ENCODE results near the gene CPEB4.
A peak's percentile ranks its signal among the peaks of the same experiment; 100 is the strongest.

CPEB4 gene

DNA sequence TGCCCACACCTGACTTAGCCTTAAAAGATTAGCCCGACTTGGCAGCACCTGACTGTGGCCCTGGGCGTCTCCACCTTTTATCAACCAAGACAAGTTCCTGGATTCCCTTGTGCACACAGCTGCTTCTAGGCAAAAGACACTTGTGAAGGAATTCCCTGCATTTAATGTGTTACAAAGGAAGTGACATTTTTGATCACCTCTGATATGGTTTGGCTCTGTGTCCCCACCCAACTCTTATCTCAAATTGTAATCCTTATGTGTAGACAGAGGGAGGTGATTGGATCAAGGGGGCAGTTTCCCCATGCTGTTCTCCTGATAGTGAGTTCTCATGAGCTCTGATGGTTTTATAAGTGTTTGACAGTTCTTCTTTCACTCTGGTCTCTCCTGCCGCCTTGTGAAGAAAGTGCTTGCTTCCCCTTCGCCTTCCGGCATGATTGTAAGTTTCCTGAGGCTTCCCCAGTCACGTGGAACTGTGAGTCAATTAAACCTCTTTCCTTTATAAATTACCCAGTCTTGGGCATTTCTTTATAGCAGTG lies 2.6 kb upstream of the CPEB4 start:
- Histone ChIP-seq H3K36me3 (ENCODE audit: control insufficient read depth, insufficient read depth, low read length) (no peaks in the 10 kb centered on the region), H3K4me1 (ENCODE audit: control insufficient read depth, insufficient read depth, low read length) (no peaks in the 10 kb centered on the region), H3K27ac (ENCODE audit: insufficient read depth, low read depth, low read length, poor library complexity, severe bottlenecking) (no peak overlapping the region), H3K4me3 (ENCODE audit: insufficient read depth, low read depth, low read length) (no peak overlapping the region), H3K27me3 (ENCODE audit: control insufficient read depth, insufficient read depth, low read length, poor library complexity, severe bottlenecking) (peaks cover 17% of the 10 kb centered on the region), H3K9me3 (ENCODE audit: control insufficient read depth, low read length) (no peaks in the 10 kb centered on the region)
- WGBS, 2 experiments, result 82 to 88% methylated on average over 6 of the region's 6 CpGs

DNA sequence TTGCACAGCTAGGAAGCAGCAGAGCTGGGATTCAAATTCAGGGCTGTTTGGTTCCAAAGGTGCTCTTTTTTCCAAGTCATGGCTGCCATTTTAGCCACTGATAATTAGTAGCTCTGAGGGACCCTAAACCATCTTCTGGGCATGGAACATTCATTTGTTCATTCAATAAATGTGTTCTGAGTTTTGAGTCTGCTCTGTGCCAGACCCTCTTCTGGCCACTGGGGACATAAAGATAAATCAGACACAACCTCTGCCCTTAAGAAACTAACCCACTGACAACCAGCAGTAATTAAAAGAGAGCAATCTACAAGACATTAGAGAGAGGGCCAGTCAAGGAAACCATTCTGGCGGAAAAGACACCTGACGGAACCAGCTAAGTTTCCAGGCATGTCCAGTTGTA lies 2.0 kb upstream of the CPEB4 start:
- Histone ChIP-seq H3K27me3 (ENCODE audit: control insufficient read depth, insufficient read depth, low read length, poor library complexity, severe bottlenecking) (peaks cover 17% of the 10 kb centered on the region), H3K27ac (ENCODE audit: insufficient read depth, low read depth, low read length, poor library complexity, severe bottlenecking) (no peak overlapping the region), H3K9me3 (ENCODE audit: control insufficient read depth, low read length) (no peaks in the 10 kb centered on the region), H3K4me3 (ENCODE audit: insufficient read depth, low read depth, low read length) (no peak overlapping the region), H3K36me3 (ENCODE audit: control insufficient read depth, insufficient read depth, low read length) (no peaks in the 10 kb centered on the region), H3K4me1 (ENCODE audit: control insufficient read depth, insufficient read depth, low read length) (no peaks in the 10 kb centered on the region)
- 93 to 96% methylated on average over 2 of the region's 2 CpGs for WGBS, 2 experiments

DNA sequence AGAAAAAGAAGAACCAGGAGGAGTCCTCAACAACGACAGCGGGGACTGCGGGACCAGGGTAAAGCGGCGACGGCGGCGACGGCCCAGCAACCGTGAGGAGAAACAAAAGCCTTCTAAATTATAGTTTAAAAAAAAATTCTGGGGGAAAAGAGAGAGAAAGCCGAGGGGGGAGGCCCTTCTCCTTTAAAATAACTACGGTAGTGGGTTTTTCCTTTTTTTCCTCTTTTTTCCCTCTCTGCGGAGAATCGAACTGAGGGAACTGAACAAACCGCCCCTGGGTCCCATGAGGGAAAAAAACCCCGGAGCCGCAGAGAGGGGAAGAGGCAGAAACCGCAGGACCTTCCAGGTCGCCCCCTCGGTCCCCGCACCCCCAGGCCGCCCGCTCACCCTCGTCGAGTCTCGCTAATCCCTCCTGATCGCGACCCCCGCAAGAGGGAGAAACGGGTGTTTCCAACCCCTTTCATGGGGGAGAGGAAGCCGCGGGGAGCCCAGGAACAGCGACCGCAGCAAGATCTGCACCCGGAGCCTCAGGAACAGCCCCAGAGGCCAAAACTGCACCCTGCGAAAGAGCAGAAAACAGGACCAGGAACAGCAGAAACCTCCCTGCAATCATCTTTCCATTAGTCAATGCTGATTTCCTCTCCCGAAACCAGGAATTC lies 453 bp downstream of the CPEB4 start:
- WGBS, 2 experiments, result 2 to 4% methylated on average over 34 to 36 of the region's 37 CpGs
- Histone ChIP-seq H3K27me3 (ENCODE audit: control insufficient read depth, insufficient read depth, low read length, poor library complexity, severe bottlenecking) (peaks cover 17% of the 10 kb centered on the region), H3K4me1 (ENCODE audit: control insufficient read depth, insufficient read depth, low read length) (no peaks in the 10 kb centered on the region), H3K9me3 (ENCODE audit: control insufficient read depth, low read length) (no peaks in the 10 kb centered on the region), H3K27ac (ENCODE audit: insufficient read depth, low read depth, low read length, poor library complexity, severe bottlenecking) (no peak overlapping the region), H3K36me3 (ENCODE audit: control insufficient read depth, insufficient read depth, low read length) (no peaks in the 10 kb centered on the region), H3K4me3 (ENCODE audit: insufficient read depth, low read depth, low read length) (peak overlapping the region; percentile 68)

DNA sequence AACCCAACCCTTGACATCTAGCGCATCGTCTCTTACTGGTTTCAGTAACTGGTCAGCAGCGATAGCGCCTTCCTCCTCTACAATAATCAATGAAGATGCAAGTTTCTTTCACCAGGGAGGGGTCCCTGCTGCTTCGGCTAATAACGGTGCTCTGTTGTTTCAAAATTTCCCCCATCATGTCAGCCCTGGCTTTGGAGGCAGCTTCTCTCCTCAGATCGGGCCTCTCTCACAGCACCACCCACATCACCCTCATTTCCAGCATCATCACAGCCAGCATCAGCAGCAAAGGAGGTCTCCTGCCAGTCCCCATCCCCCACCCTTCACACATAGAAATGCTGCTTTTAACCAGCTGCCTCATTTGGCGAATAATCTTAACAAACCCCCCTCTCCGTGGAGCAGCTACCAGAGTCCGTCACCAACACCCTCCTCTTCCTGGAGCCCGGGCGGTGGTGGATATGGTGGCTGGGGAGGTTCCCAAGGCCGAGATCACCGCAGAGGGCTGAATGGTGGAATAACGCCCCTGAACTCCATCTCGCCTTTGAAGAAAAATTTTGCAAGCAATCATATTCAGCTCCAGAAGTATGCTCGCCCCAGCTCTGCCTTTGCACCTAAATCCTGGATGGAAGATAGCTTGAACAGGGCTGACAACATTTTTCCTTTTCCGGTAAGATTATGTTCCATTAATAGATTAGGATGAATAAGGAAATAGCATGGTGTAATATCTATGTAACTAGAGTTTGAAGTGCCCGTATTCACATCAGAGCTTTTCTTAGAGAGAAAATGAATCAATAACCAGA lies 2.2 kb downstream of the CPEB4 start:
- Histone ChIP-seq H3K27ac (ENCODE audit: insufficient read depth, low read depth, low read length, poor library complexity, severe bottlenecking) (no peak overlapping the region), H3K36me3 (ENCODE audit: control insufficient read depth, insufficient read depth, low read length) (no peaks in the 10 kb centered on the region), H3K27me3 (ENCODE audit: control insufficient read depth, insufficient read depth, low read length, poor library complexity, severe bottlenecking) (peaks cover 17% of the 10 kb centered on the region), H3K4me3 (ENCODE audit: insufficient read depth, low read depth, low read length) (peak overlapping the region; percentile 4), H3K9me3 (ENCODE audit: control insufficient read depth, low read length) (no peaks in the 10 kb centered on the region), H3K4me1 (ENCODE audit: control insufficient read depth, insufficient read depth, low read length) (no peaks in the 10 kb centered on the region)
- 57 to 59% methylated on average over 19 of the region's 19 CpGs for WGBS, 2 experiments

DNA sequence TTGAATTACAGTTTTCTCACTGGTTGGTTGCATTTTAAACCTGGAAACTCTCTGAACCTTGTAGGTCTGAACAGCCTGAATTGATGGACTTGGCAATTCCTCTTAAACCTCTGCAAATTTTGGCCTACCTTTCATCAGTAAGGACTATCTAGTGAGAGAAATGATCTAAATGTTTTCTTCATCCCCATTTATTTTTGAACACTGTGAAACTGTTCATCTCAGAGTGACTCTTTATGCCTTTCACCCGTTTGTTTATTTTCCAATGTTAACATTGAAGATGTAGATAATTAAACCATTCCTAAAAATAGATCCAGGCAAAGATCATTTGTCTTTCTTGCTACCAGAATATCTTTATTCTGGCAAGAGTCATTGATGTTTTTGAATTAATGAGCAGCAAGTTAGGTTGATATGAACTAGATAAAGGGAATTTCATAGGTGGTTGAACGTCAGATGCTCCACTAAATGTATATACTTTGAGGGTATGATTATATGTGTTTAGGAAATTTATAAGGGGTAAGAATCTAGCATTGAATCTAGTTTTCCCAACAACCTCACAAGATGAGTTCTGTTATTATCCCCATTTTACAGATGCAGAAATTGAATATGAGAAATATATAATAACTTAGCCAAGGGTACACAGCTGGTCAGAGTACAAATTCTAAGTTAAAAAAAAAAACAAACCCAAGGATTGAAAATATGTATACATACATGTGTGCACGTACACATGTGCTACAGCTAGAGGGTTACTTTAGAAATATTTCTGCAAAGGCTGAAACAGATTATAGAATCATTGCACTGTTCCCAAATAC lies 3.4 kb downstream of the CPEB4 start:
- H3K36me3 ChIP-seq (ENCODE audit: control insufficient read depth, insufficient read depth, low read length), result no peaks in the 10 kb centered on the region
- H3K27me3 ChIP-seq (ENCODE audit: control insufficient read depth, insufficient read depth, low read length, poor library complexity, severe bottlenecking), result peaks cover 17% of the 10 kb centered on the region
- WGBS, 2 experiments, result 86 to 99% methylated on average over 2 to 3 of the region's 3 CpGs
- H3K9me3 ChIP-seq (ENCODE audit: control insufficient read depth, low read length), result no peaks in the 10 kb centered on the region
- H3K27ac ChIP-seq (ENCODE audit: insufficient read depth, low read depth, low read length, poor library complexity, severe bottlenecking), result no peak overlapping the region
- no peak overlapping the region for H3K4me3 ChIP-seq (ENCODE audit: insufficient read depth, low read depth, low read length)
- H3K4me1 ChIP-seq (ENCODE audit: control insufficient read depth, insufficient read depth, low read length), result no peaks in the 10 kb centered on the region

DNA sequence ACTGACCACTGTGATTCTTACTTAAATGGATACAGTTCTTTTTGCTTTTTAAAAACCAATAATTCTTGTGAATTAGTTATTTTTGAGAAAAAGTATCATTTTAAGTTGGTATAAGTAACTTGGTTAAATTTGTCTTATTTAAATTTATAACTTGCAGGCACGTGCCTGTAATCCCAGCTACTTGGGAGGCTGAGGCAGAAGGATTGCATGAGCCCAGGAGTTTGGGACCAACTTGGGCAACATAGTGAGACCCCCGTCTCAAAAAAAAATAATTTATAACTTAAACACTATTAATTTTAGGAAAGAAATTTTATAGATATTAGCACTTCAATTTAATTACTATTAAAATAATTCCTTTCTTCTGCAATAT lies 5.0 kb downstream of the CPEB4 start:
- Histone ChIP-seq H3K27ac (ENCODE audit: insufficient read depth, low read depth, low read length, poor library complexity, severe bottlenecking) (no peak overlapping the region), H3K4me1 (ENCODE audit: control insufficient read depth, insufficient read depth, low read length) (no peaks in the 10 kb centered on the region), H3K4me3 (ENCODE audit: insufficient read depth, low read depth, low read length) (no peak overlapping the region), H3K36me3 (ENCODE audit: control insufficient read depth, insufficient read depth, low read length) (no peaks in the 10 kb centered on the region), H3K27me3 (ENCODE audit: control insufficient read depth, insufficient read depth, low read length, poor library complexity, severe bottlenecking) (peaks cover 17% of the 10 kb centered on the region), H3K9me3 (ENCODE audit: control insufficient read depth, low read length) (no peaks in the 10 kb centered on the region)
- 86 to 95% methylated on average over 1 of the region's 2 CpGs for WGBS, 2 experiments

DNA sequence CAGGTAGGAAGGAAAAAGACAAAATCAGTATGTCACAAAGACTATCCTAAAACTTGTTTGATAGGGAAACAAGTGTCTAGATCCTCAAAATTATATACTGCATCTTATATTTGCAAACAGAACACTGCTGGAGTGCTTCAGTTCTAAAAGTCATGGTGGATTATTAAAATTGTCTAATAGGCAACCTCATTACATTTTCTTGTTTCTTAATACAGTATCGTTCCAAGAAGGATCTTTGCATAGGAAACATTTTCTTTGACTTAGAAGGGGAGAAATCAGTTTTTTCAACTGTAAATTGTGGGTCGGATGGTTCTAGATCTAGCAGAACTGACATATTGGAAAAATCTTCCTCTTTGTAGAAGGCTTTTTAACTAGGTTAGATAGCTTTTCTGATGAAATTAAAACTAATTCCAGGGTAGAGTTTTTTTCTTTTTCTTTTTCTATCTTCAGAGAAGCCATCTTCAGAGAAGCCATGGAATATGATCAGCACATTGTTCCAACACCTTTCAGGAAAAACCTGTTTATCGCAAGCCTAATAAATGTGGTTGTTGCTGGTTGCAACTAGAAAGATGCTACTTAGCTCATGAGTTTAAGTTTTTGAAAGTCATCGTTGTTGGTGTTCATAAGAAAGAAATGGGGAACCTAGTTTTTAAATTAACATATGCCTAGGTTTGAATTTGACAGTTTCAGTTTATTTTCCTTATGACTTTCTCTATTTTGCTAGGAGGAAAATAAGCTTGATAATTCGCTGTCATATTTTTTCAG lies 7.4 kb downstream of the CPEB4 start:
- WGBS, 2 experiments, result 91 to 95% methylated on average over 4 to 5 of the region's 5 CpGs
- Histone ChIP-seq H3K36me3 (ENCODE audit: control insufficient read depth, insufficient read depth, low read length) (no peaks in the 10 kb centered on the region), H3K27ac (ENCODE audit: insufficient read depth, low read depth, low read length, poor library complexity, severe bottlenecking) (no peak overlapping the region), H3K9me3 (ENCODE audit: control insufficient read depth, low read length) (no peaks in the 10 kb centered on the region), H3K4me1 (ENCODE audit: control insufficient read depth, insufficient read depth, low read length) (no peaks in the 10 kb centered on the region), H3K27me3 (ENCODE audit: control insufficient read depth, insufficient read depth, low read length, poor library complexity, severe bottlenecking) (no peaks in the 10 kb centered on the region), H3K4me3 (ENCODE audit: insufficient read depth, low read depth, low read length) (no peak overlapping the region)

DNA sequence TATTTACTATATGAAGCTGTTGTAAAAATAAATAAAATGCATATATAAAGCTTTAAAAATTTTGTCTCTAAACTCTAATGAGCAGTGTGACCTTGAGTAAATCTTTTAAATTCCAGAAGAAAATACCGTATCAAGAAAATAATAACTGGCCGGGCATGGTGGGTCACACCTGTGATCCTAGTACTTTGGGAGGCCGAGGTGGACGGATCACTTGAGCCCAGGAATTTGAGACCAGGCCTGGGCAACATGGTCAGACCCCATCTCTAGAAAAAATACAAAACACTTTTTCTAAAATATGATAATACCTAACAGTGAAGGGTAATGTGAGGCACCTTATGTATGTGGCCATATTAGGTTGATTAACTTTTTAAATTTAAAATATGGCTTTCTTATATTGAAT lies 8.5 kb downstream of the CPEB4 start:
- H3K4me3 ChIP-seq (ENCODE audit: insufficient read depth, low read depth, low read length), result no peak overlapping the region
- no peaks in the 10 kb centered on the region for H3K9me3 ChIP-seq (ENCODE audit: control insufficient read depth, low read length)
- WGBS, 2 experiments, result 95% methylated on average over 4 of the region's 4 CpGs
- no peak overlapping the region for H3K27ac ChIP-seq (ENCODE audit: insufficient read depth, low read depth, low read length, poor library complexity, severe bottlenecking)
- no peaks in the 10 kb centered on the region for H3K36me3 ChIP-seq (ENCODE audit: control insufficient read depth, insufficient read depth, low read length)
- H3K4me1 ChIP-seq (ENCODE audit: control insufficient read depth, insufficient read depth, low read length), result no peaks in the 10 kb centered on the region
- no peaks in the 10 kb centered on the region for H3K27me3 ChIP-seq (ENCODE audit: control insufficient read depth, insufficient read depth, low read length, poor library complexity, severe bottlenecking)

DNA sequence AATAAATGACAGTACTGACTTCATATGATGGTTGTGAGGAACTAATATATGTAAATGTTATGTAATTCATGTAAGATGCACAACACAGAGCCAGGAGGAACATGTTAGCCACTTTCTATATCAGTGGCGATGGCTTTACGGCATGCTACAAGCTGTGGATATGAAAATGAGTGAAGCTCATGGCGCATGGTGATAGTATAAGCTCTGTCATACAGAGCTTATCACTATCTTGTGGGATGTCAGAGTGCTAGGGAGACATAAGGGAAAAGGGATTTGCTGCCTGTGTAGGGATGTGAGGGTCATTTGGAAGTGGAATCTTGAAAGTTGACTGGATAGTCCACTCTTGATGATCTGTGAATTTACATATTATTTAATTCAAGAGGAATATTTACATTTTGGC lies 13.6 kb downstream of the CPEB4 start:
- 94 to 99% methylated on average over 3 of the region's 3 CpGs for WGBS, 2 experiments
- no peak overlapping the region for H3K4me3 ChIP-seq (ENCODE audit: insufficient read depth, low read depth, low read length)
- H3K27me3 ChIP-seq (ENCODE audit: control insufficient read depth, insufficient read depth, low read length, poor library complexity, severe bottlenecking), result no peaks in the 10 kb centered on the region
- H3K27ac ChIP-seq (ENCODE audit: insufficient read depth, low read depth, low read length, poor library complexity, severe bottlenecking), result no peak overlapping the region
- H3K36me3 ChIP-seq (ENCODE audit: control insufficient read depth, insufficient read depth, low read length), result no peaks in the 10 kb centered on the region
- no peaks in the 10 kb centered on the region for H3K9me3 ChIP-seq (ENCODE audit: control insufficient read depth, low read length)
- no peaks in the 10 kb centered on the region for H3K4me1 ChIP-seq (ENCODE audit: control insufficient read depth, insufficient read depth, low read length)
